CD1c-positive myeloid dendritic cell (primary cell): ENCODE measurements around the gene UFL1.
"Not testable (repeated sequence)": the region's sequence is repeated elsewhere in the genome, so short reads cannot be mapped to it uniquely, and the experiment has no call there.

Source experiments
- DNase-seq: peaks from one replicate; pipeline ENCODE4 v3.0.0-alpha.2; 2016; ENCODE audit errors: extremely low spot score

Gene UFL1

DNA sequence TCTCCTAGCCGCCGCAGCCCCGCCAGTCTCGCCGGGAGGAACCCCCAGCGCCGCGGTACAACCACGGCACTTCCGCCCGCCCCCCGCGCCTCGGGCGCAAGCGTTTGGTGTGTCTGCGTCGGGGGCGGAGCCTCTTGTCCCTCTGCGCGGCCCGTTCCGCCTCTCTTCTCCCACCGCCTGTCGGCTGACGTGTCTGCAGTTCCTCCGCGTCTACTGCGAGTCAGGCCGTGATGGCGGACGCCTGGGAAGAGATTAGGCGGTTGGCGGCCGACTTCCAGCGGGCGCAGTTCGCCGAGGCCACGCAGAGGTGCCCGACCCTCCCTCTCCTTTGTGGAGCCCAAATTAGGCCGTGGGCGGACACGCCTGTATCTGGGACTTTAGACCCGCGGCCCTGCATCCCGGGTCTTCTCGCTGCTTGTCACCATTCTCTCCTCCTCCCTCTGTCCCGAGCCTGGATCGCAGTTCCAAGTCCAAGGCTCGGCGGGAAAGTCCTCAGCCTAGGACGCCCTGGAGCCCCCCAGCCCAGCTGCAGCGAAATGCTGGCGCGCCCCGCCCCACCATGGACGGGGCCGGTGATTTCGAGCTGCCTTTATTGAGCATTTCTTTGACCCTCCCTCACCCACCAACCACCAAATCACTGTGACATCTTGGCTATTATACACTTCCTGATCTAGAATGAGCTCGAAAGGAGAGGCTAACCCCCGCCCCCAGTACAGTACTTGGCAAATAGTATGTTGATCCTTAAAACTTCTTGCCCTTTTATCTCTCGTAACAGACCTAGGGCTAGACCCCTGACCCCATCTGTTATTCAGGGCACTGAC is at the start of gene UFL1:
Gene UFL1 (plus strand): TSS at position 163 of the 821 bp plus-strand sequence. CDS start 68 bp downstream, at position 231.
- peak; percentile 97 for DNase-seq

DNA sequence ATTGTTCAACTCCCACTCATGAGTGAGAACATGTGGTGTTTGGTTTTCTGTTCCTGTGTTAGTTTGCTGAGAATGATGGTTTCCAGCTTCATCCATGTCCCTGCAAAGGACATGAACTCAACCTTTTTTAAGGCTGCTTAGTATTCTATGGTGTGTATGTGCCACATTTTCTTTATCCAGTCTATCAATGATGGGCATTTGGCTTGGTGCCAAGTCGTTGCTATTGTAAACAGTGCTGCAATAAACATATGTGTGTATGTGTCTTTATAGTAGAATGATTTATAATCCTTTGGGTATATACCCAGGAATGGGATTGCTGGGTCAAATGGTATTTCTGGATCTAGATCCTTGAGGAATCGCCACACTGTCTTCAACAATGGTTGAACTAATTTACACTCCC is 49.3 kb upstream of the UFL1 start:
- not testable (repeated sequence) for DNase-seq

DNA sequence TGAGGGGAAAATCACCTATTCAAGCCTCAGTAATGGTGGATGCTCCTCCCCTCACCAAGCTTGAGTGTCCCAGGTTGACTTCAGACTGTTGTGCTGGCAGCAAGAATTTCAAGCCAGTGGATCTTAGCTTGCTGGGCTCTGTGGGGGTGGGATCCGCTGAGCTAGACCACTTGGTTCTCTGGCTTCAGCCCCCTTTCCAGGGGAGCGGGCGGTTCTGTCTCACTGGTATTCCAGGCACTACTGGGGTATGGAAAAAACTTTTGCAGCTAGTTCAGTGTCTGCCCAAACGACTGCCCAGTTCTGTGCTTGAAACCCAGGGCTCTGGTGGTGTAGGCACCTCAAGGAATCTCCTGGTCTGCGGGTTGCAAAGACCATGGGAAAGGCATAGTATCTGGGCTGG is 42.9 kb upstream of the UFL1 start:
- no peak for DNase-seq

DNA sequence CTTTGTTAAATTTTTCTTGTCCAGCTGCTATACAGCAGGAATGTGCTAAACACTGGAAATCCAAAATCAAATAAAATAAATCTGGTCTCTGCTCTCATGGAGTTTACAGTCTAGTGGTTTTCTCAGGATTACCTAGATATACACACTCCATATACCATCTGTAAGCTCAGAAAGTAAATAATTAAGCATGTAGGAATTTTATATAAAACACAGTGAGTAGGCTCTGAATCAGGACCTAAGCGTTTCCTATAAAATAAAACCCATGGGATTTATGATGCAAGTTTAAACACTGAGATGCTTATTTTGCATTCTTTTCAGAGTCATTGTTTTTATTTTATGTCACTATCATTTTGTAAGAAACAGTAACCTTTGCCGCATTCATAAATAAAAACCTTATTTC is 29.7 kb upstream of the UFL1 start:
- no peak for DNase-seq

DNA sequence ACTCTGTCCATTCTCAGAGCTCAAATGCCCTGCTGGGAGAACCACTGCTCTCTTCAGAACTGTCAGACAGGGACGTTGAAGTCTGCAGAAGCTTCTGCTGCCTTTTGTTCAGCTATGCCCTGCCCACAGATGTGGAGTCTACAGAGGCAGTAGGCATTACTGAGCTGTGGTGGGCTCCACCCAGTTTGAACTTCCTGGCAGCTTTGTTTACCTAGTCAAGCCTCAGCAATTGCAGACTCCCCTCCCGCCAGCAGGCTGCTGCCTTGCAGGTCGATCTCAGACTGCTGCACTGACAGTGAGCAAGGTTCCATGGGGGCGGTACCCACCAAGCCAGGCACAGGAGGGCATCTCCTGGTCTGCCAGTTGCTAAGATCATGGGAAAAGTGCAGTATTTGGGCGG is 21.8 kb upstream of the UFL1 start:
- no peak for DNase-seq

DNA sequence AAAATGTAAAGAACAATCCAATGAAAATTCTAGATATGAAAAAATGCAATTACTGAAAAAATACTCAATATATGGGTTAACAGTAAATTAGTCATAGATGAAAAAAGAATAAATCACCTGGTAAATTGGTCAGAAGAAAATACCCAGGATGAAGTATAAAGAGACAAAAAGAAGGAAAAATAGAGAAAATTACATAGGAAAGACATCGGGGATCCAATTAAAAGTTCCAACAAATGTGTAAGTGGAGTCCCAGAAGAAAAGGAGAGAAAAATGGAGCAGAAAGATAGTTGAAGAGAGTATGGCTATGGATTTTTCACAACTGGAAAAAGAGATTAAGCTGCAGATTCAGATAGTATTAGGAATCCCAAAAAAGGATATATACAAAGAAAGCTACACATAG is 18.7 kb upstream of the UFL1 start:
- no peak for DNase-seq

DNA sequence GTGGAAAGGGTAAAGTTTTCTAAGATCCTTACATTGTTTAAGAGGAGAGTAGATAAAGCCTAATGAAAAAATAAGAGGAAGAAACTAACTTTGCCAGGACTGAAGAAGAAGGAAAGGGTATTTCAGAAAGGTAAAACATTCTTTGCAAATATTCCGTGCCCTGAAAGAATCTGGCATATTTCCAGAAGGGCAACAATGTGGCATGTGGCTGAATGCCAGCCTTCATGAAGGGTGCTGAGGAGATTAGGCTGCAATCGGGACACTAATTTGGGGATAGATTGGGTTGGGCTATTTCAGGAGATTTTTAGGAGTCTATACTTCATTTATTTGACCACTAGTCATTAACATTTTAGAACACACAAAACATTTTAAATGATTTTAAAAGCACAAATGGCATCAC is 16.2 kb upstream of the UFL1 start:
- DNase-seq = no peak

DNA sequence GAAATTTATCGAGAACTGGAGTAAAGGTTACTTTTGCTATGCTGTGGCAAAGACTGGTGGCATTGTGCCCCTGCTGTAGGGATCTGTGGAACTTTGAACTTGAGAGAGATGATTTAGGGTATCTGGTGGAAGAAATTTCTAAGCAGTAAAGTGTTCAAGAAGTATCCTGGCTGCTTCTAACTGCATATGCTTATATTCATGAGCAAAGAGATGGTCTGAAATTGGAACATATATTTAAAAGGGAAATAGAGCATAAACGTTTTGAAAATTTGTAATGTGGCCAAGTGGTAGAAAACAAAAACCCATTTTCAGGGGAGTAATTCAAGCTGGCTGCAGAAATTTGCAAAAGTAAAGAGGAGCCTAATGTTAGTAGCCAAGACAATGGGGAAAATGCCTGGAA is 12.3 kb upstream of the UFL1 start:
- no peak for DNase-seq

DNA sequence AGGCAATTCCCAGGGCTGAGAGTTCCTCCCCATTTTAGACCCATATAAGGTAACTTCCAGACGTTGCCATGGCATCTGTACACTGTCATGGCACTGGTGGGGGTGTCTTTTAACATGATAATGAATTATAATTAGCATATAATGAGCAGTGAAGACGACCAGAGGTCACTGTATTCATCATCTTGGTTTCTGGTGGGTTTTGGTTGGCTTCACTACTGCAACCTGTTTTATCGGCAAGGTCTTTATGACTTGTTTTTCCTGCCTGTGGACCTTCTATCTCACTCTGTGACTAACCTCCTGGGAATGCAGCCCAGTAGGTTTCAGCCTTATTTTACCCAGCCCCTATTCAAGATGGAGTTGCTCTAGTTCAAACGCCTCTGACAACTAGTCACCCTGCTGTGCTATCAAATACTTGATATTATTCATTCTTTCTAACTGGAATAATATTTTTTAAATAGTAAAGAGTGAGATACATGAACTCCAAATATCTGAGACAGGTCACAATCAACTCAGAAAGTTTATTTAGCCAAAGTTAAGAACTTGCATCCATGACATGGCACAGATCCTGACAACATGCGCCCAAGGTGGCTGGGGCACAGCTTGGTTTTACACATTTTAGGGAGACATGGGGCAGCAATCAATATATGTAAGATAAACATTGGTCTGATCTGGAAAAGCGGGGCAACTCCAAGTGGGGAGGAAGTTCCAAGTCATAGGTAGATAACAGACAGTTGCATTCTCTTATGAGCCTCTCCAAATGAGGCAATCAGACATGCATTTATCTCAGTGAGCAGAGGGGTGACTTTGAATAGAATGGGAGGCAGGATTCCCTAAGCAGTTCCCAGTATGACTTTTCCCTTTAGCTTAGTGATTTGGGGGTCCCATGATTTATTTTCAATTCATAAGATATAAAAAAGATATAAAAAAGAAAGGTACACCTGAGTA is 1.2 kb upstream of the UFL1 start:
- no peak for DNase-seq

DNA sequence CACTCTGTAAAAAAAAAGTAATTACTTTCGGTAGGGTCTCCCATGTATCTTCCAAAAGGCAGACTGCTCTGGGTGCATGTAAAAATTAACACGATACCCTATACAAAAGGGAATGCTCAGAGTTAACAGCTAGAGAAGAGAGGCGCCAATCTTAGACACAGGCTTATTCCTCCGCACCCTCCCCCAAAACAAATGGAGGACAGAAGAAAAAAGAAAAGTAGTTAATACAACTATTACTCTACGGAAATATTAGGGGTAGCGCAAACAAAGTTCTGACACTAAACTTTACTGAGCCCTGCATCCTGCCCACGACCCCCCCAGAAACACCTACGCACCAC is 331 bp upstream of the UFL1 start:
- no peak for DNase-seq

DNA sequence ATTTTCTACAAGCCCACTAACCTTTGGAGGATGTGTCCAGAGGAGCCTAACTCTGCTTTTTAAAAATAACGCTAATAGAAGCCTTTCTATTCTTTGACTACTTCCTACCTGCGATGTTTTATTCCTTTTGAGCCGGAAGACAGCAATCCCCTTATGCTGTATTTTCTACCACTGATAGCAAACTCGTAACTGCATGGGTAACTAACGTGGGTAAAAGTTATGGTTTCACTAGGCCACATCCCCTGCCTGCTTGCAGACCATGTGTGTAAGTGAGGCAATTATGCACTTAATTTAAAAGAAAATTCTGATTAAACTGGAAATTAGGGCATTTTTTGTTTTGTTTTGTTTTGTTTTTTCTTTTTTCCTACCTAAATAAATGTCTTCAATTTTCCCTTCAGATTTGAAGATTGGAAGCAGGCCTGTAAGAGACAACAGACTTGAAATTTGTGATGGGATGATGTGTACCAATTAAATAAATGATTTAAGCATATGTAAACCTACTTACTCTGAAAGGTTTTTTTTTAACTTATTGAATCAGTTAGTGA is 931 bp downstream of the UFL1 start:
- peak; percentile 26 for DNase-seq

DNA sequence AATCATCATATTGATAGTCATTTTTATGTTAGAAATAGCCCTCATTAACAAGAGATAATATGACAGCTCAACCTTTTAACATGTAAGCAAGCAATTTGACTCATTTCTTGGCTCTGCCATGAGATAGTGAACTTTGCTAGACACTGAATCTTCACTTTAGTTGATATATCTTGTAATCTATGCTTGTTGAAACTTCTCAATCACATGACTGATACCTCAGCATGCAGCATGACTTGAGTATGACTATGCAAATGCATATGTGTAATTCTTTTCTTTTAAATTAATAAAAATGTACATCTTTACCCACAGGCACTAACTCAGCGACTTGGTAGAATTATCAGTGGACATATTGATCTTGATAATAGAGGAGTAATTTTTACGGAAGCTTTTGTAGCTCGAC is 6.6 kb downstream of the UFL1 start:
- no peak for DNase-seq

DNA sequence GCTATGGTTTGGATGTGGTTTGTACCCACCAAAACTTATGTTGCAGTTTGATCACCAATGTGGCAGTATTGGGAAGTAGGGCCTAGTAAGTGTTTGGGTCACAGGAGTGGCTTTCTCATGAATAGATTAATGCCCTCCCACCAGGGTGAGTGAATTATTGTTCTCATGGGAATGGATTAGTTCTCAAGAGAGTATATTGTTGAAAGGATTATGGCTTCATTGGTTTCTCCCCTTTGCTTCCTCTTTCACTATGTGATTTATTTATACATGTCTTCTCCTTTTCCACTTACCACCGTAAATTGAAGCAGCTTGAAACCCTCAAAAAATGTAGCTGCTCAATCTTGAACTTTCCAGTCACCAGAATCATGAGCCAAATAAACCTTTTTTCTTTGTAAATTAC is 10.8 kb downstream of the UFL1 start:
- DNase-seq = no peak

DNA sequence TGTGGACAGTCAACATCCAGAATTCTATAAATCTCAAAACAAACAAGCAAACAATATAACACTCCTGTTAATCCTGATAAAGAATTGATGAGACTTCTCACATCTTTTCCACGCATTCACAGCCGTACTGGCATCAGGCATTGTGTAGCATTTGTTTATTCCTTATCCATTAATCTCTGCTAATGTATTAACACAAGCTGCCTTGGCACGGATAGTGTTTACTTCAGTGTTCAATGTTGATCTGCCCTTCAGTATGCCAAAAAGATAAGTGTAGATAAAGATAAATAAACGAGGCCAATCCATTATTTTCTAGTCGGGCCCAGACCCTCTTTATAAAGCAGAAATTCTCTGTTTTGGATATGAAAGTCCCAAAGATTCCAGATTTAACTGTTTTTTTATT is 16.1 kb downstream of the UFL1 start:
- no peak for DNase-seq

DNA sequence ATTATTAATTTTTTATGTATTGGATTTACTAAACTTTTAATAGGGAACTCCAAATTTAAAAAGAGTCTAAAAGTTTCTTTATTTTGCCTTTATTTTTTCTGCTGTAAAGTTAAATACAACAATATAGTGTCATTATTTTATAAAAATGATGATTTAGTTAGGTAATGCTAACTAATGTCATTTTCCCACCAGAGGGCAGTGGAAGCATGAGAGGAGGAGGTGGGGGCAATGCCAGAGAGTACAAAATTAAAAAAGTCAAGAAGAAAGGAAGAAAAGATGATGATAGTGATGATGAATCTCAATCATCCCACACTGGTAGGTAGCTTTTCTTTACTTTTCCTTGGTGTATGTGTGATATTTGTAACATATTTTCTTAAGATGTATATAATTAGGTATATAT is 21.1 kb downstream of the UFL1 start:
- no peak for DNase-seq

DNA sequence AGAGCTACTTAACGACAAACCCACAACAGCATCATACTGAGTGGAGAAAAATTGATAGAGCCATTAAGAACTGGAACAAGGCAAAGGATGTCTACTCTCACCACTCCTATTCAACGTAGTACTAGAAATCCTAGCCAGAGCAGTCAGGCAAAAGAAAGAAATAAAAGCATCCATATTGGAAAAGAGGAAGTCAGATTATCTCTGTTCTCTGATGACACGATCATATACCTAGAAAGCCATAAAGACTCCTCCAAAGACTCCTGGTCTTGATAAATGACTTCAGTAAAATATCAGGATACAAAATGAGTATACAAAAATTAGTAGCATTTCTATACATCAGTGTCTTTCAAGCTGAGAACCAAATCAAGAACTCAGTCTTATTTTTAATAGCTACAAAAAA is 24.3 kb downstream of the UFL1 start:
- DNase-seq = no peak

DNA sequence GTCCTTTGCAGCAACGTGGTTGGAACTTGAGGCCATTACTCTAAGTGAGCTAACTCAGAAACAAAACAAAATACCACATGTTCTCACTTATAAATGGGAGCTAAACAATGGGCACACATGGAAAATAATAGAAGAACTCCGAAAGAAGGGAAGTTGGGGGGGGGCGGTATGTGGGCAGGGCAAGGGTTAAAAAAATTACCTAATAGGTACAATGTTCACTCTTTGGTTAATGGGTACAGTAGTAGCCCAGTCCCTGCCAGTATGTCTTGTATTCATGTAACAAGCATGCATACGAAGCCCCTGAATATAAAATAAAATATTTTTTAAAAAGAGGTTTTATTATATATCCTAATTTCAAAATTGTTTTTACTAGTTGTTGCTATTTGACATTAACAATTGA is 26.0 kb downstream of the UFL1 start:
- DNase-seq = no peak

DNA sequence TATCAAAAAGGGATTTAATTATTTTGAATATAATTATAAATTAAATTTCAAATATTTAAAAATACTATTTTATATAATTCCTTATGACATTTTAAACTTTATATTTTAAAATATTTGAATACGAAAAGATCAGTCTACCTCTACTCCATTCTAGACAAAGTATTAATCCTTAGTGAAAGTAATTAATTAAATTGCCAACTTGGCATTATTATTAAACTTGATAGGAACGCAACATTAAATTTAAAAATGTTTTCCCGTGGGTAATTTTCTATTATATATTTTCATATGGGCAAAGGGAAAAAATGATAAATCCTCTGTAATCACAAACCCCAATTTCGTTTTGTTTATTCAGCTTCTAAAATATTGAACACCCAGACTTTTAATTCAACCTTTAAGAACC is 33.0 kb downstream of the UFL1 start:
- no peak for DNase-seq

DNA sequence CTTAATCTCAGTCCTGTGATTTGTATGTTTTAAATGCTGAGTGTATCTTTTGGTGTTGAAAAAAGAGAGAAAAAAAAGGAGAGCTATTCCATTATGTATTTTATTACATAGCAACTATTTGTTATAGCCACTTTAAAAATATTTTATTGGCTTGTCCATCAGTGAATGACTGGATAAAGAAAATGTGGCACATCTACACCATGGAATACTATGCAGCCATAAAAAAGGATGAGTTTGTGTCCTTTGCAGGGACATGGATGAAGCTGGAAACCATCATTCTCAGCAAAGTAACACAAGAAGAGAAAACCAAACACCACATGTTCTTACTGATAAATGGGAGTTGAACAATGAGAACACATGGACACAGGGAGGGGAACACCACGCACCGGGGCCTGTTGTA is 38.1 kb downstream of the UFL1 start:
- DNase-seq = not testable (repeated sequence)

DNA sequence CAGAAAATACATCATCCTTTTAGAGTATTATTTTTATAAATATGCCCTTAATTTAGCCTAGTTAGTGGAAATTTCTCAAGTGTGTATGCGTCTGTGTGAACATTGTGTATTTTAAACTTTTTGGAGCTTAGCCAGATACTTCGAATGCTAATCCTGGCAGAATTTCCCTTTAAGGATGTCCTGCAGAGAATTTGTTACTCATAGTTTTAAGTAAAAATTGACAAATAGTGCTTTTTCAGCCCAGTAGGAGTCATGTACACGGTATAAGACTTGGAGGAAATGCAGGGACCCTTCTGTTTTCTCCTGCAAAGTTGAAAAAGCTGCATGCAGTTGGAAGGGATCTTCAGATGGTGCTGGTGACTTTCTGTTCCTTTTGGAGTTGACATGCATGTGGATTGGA is 41.3 kb downstream of the UFL1 start, which contains the start of gene FHL5:
Gene FHL5 (plus strand): TSS at position 243 of the 400 bp plus-strand sequence. CDS start 40,486 bp downstream, outside the sequence.
- DNase-seq = no peak

DNA sequence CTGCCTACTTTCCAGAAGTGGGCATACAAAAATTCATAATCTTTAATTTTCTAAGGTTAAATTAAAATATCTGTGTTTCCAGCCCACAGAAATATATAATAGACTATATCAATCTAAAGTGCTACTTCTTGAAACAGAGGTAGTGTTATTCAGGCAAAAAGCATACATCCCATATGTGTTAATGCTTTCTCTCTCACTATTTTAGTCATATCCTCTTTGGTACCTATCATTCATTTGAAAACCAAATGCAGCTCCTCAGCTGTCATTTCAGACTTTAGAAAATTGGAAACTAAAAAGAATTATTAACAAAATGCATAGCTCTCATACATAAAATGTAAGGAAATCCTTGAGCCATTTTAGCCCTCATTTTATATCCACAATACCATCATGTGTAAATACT is 42.2 kb downstream of the UFL1 start:
- DNase-seq = no peak

DNA sequence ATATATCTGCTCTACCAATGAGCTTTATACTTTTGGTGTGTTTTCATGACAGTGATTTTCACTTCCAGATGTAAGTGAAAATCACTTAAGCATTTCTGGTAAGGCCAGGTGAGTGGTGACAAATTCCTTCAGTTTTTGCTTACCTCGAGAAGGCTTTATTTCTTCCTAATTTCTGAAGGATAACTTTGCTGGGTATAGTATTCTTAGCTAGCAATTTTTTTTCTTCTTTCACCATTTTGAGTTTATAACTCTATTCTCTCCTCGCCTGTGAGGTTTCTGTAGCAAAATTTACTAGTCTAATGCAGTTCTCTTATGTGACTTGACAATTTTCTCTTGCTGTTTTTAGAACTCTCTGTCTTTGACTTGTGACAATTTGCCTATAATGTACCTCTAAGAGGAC is 48.4 kb downstream of the UFL1 start:
- no peak for DNase-seq

DNA sequence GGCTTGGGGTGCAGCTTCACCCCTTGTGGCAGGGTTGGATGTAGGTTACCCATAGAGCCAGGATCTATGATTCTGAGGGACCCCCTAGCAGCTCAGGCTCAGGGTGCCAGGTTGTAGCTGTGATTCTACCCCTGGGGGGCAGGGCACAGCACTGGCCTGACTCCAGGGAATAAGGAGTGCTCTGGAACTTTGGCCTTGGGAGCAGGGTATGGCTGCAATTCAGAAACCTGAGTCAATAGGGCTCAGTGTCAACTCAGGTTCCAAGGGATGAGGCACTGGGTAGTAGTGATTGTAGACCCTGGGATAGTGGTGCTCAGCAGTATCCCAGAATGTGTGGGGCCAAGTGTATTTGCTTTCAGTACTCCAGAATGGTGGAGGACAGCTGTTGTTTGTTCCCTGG is 49.9 kb downstream of the UFL1 start:
- DNase-seq = no peak
